Measurements from ENCODE around the gene RAD23B. TPM values are rescaled to one million over a fixed set of nuclear protein-coding genes. Genes with fewer than 3 reads are reported as not detected.
A peak's percentile ranks its signal among the peaks of the same experiment; 100 is the strongest.
"Not testable (repeated sequence)": the region's sequence is repeated elsewhere in the genome, so short reads cannot be mapped to it uniquely, and the experiment has no call there.

The RAD23B gene
- 132 TPM for total RNA-seq

GRCh38 chr9:107282759-107283622, at the start of gene RAD23B:
TSS of gene RAD23B (plus strand) at chr9:107283279. CDS start at chr9:107283630, 351 bp downstream.
- DNase-seq (ENCODE audit: low spot score), result peak; percentile 99

GRCh38 chr9:107235765-107236442, 47.2 kb upstream of the RAD23B start:
- no peak for DNase-seq (ENCODE audit: low spot score)

DNA sequence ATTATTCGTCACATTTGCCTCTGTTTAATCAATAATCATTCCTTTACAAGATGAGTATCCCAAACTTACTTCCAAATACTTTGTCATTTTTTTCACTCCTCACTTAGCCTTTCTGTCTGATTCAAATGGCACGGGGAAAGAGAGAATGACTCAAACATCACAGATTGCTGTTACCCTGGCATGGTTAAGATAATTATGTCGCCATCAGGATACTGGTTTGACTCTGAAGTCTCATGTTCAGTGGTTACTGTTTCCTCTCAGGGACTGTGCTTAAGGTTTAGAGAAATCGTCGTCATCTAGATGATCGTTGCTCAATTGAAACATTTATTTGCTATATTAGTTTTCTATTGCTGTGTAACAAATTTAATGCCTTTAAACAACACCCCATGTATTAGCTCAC, 45.2 kb upstream of the RAD23B start:
- no peak for DNase-seq (ENCODE audit: low spot score)

GRCh38 chr9:107239474-107239873, 43.6 kb upstream of the RAD23B start:
- DNase-seq (ENCODE audit: low spot score), result no peak

GRCh38 chr9:107240260-107240659, 42.8 kb upstream of the RAD23B start:
- no peak for DNase-seq (ENCODE audit: low spot score)

GRCh38 chr9:107242073-107243030, 40.7 kb upstream of the RAD23B start:
- DNase-seq (ENCODE audit: low spot score), result no peak

GRCh38 chr9:107243742-107244141, 39.3 kb upstream of the RAD23B start:
- DNase-seq (ENCODE audit: low spot score), result peak; percentile 76

- DNase-seq (ENCODE audit: low spot score), result no peak
These were observed 36.5 kb upstream of the RAD23B start for GRCh38 chr9:107246259-107247254.

GRCh38 chr9:107248714-107249113, 34.4 kb upstream of the RAD23B start:
- no peak for DNase-seq (ENCODE audit: low spot score)

DNA sequence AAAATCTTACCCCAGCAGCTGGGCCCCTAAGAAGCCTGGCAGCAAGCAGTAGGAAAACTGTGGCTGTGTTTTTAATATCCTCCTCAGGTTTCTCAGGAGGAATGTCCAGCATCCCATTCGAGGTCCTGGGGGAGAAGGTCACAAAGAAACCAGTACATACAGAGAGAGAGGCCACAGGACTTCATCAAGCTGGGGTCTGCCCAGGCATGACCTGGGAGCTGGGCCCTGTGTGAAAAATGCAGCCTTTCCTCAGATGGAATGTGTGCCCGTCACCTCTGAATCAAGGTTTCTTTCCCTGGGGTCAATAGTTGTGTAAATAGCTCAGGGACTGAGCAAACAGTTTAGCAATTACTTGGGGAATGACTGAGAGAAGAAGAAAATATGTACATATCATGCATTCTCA, 33.9 kb upstream of the RAD23B start:
- DNase-seq (ENCODE audit: low spot score), result no peak

DNA sequence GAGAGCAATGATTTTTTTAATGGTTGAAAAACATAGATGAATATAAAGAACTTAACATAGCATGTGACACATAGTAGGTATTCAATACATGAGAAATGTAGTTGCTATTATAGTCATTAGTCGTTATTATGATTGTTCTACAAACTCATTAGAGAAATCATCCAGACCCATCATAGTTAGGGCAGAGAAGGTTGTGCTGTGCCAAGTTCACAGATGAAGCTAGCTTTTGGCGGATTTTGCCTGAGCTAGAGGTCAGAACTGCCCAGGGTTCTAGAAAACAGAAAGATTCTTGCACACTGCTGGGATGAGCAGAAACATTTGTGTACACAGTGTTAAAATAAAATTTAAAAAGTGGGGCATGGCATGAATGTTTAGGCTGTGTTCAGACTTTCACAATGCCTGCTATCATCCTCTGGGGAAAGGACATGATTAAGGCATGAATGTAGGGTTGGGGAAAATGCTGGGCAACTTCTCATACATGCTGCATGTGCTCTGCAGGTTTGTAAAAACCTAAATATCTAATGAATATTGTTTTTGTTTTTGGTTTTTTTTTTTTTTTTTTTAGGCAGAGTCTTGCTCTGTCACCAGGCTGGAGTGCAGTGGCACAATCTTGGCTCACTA, 33.3 kb upstream of the RAD23B start:
- DNase-seq (ENCODE audit: low spot score), result no peak

DNA sequence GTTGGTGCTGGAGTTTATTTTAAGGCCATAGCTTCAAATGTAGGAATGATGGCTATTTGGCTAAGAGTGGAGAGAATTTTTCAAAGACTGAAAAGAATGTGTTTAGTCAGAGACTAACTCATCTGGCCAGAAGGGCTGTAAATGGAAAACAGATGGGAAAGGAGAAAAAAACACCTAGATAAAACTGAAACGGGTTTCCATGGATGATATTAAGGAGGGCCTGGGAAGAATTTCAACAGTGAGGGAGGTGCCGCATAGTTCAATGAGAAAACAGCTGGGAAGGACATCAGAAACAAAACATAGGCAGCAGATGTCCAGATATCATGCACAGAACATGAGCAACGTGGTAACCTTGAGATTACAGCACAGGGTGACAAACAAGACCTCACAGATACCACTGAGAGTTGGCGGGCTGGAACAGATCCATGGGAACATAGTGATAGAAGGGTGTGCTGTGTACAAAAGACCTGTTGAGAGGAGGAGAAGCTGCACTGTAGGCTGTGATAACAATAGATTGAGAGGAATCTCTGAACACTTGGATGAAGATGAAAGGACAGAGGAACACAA, 31.2 kb upstream of the RAD23B start:
- DNase-seq (ENCODE audit: low spot score), result no peak

DNA sequence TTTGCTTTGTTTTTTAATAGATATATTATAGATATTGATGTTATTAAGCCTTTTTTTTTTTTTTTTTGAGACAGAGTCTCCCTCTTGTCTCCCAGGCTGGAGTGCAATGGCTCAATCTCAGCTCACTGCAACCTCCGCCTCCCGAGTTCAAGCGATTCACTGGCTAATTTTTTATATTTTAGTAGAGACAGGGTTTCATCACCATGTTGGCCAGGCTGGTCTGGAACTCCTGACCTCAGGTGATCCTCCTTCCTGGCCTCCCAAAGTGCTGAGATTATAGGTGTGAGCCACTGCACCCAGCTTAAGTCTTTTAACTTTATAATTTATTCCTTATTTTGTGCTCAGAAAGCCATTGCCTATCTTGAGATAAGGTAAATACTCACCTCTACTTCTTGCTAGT, 24.2 kb upstream of the RAD23B start:
- no peak for DNase-seq (ENCODE audit: low spot score)

GRCh38 chr9:107259751-107260313, 23.2 kb upstream of the RAD23B start:
- not testable (repeated sequence) for DNase-seq (ENCODE audit: low spot score)

- DNase-seq (ENCODE audit: low spot score), result no peak
These were observed 22.5 kb upstream of the RAD23B start for GRCh38 chr9:107260437-107261081.

GRCh38 chr9:107261106-107261505, 22.0 kb upstream of the RAD23B start:
- DNase-seq (ENCODE audit: low spot score), result no peak

DNA sequence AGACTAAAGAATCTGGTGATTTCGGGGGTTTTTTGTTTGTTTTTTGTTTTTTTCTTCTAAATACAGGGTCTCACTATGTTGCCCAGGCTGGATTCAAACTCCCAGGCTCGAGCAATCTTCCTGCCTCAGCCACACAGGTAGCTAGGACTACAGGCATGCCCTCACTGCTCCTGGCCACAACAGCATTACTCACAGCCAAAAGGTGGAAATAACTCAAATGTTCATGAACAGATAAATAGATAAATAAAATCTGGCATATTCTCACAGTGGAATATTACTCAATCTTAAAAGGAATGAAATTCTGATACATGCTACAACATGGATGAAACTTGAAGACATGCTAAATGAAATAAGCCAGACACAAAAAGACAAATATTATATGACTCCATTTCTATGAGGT, 19.8 kb upstream of the RAD23B start:
- no peak for DNase-seq (ENCODE audit: low spot score)

GRCh38 chr9:107266624-107267368, 16.3 kb upstream of the RAD23B start:
- DNase-seq (ENCODE audit: low spot score), result no peak

Data from ureter (tissue), 1 donor.